ENCODE measurements around the gene TMTC1.

TMTC1 gene

GRCh38 chr12:29591140-29592020 is 192.4 kb downstream of the TMTC1 start:
- Histone ChIP-seq H3K4me3 (ENCODE audit: insufficient read depth in 1 of 2, low read depth in 1 of 2, low read length in 2 of 2) (peak overlapping the region in 1 of 2 experiments; percentile 62), H3K79me1 (replicated peaks; ENCODE audit: low read length, poor library complexity, severe bottlenecking) (no peaks in the 10 kb centered on the region), H3K4ac (ENCODE audit: low read depth in 1 of 2, low read length in 2 of 2) (no peak overlapping the region), H3K27me3 (ENCODE audit: control insufficient read depth in 1 of 2, insufficient read depth in 1 of 2, low read length in 2 of 2) (no peaks in the 10 kb centered on the region), H4K8ac (ENCODE audit: low read length) (peak overlapping the region; percentile 5), H3K9ac (ENCODE audit: low read length) (peak overlapping the region; percentile 68), H2BK12ac (ENCODE audit: low read length in 2 of 2) (peak overlapping the region; percentile 49 to 56), H3K18ac (ENCODE audit: low read depth in 1 of 2, low read length in 2 of 2) (peak overlapping the region; percentile 1 to 44), H3K14ac (ENCODE audit: low read length in 2 of 2) (no peak overlapping the region), H2AK5ac (ENCODE audit: low read length, severe bottlenecking) (no peak overlapping the region), H3K9me3 (ENCODE audit: control insufficient read depth, low read length) (no peaks in the 10 kb centered on the region), H3K23ac (ENCODE audit: low read length in 2 of 2) (no peak overlapping the region), H3K4me2 (ENCODE audit: low read length, poor library complexity, severe bottlenecking) (no peak overlapping the region), H2BK120ac (ENCODE audit: low read depth, low read length) (no peak overlapping the region), H2BK5ac (ENCODE audit: low read depth, low read length, poor library complexity, severe bottlenecking) (no peak overlapping the region), H3K4me1 (ENCODE audit: control insufficient read depth, insufficient read depth, low read depth, low read length) (no peaks in the 10 kb centered on the region), H3K27ac (ENCODE audit: low read length, poor library complexity, severe bottlenecking) (no peak overlapping the region), H4K91ac (ENCODE audit: low read length) (peak overlapping the region; percentile 25), H2AFZ (ENCODE audit: low read depth, low read length) (no peak overlapping the region), H2BK15ac (ENCODE audit: low read depth, poor library complexity, severe bottlenecking) (no peak overlapping the region), H3K36me3 (ENCODE audit: control insufficient read depth in 1 of 2, insufficient read depth in 2 of 2, low read depth in 1 of 2, low read length in 2 of 2) (peaks cover 0 to 6% of the 10 kb centered on the region in 2 experiments)
- WGBS = 48% methylated on average over 9 of the region's 11 CpGs
- DNase-seq = peak; percentile 66

- Histone ChIP-seq H2BK5ac (ENCODE audit: low read depth, low read length, poor library complexity, severe bottlenecking) (no peak overlapping the region), H3K27ac (ENCODE audit: low read length, poor library complexity, severe bottlenecking) (no peak overlapping the region), H2BK120ac (ENCODE audit: low read depth, low read length) (no peak overlapping the region), H3K18ac (ENCODE audit: low read depth in 1 of 2, low read length in 2 of 2) (no peak overlapping the region), H3K9me3 (ENCODE audit: control insufficient read depth, low read length) (no peaks in the 10 kb centered on the region), H3K4ac (ENCODE audit: low read depth in 1 of 2, low read length in 2 of 2) (no peak overlapping the region), H3K4me3 (ENCODE audit: insufficient read depth in 1 of 2, low read depth in 1 of 2, low read length in 2 of 2) (no peak overlapping the region), H3K36me3 (ENCODE audit: control insufficient read depth in 1 of 2, insufficient read depth in 2 of 2, low read depth in 1 of 2, low read length in 2 of 2) (peaks cover 0 to 3% of the 10 kb centered on the region in 2 experiments), H3K9ac (ENCODE audit: low read length) (no peak overlapping the region), H3K4me1 (ENCODE audit: control insufficient read depth, insufficient read depth, low read depth, low read length) (no peaks in the 10 kb centered on the region), H3K27me3 (ENCODE audit: control insufficient read depth in 1 of 2, insufficient read depth in 1 of 2, low read length in 2 of 2) (no peaks in the 10 kb centered on the region), H4K8ac (ENCODE audit: low read length) (no peak overlapping the region), H3K23ac (ENCODE audit: low read length in 2 of 2) (no peak overlapping the region), H2BK12ac (ENCODE audit: low read length in 2 of 2) (no peak overlapping the region), H2AFZ (ENCODE audit: low read depth, low read length) (no peak overlapping the region), H4K91ac (ENCODE audit: low read length) (no peak overlapping the region), H3K79me1 (replicated peaks; ENCODE audit: low read length, poor library complexity, severe bottlenecking) (no peaks in the 10 kb centered on the region), H3K4me2 (ENCODE audit: low read length, poor library complexity, severe bottlenecking) (no peak overlapping the region), H2AK5ac (ENCODE audit: low read length, severe bottlenecking) (no peak overlapping the region), H2BK15ac (ENCODE audit: low read depth, poor library complexity, severe bottlenecking) (no peak overlapping the region), H3K14ac (ENCODE audit: low read length in 2 of 2) (no peak overlapping the region)
- DNase-seq = peak; percentile 75
- whole genome bisulfite sequencing = 0% methylated on average over 2 of the region's 2 CpGs
Observed at GRCh38 chr12:29589851-29590250, 193.9 kb downstream of the TMTC1 start.

- WGBS = 90% methylated on average over 2 of the region's 2 CpGs
- H2BK5ac ChIP-seq (ENCODE audit: low read depth, low read length, poor library complexity, severe bottlenecking) = no peak overlapping the region
- no peaks in the 10 kb centered on the region for H3K9me3 ChIP-seq (ENCODE audit: control insufficient read depth, low read length)
- H2BK120ac ChIP-seq (ENCODE audit: low read depth, low read length) = no peak overlapping the region
- H3K23ac ChIP-seq (ENCODE audit: low read length in 2 of 2) = no peak overlapping the region
- peak; percentile 55 for DNase-seq
- no peaks in the 10 kb centered on the region for H3K4me1 ChIP-seq (ENCODE audit: control insufficient read depth, insufficient read depth, low read depth, low read length)
- H3K4ac ChIP-seq (ENCODE audit: low read depth in 1 of 2, low read length in 2 of 2) = peak overlapping the region in 1 of 2 experiments; percentile 84
- no peak overlapping the region for H2BK15ac ChIP-seq (ENCODE audit: low read depth, poor library complexity, severe bottlenecking)
- no peak overlapping the region for H3K4me2 ChIP-seq (ENCODE audit: low read length, poor library complexity, severe bottlenecking)
- H2AK5ac ChIP-seq (ENCODE audit: low read length, severe bottlenecking) = no peak overlapping the region
- H4K91ac ChIP-seq (ENCODE audit: low read length) = no peak overlapping the region
- no peak overlapping the region for H3K27ac ChIP-seq (ENCODE audit: low read length, poor library complexity, severe bottlenecking)
- H3K4me3 ChIP-seq (ENCODE audit: insufficient read depth in 1 of 2, low read depth in 1 of 2, low read length in 2 of 2) = no peak overlapping the region
- H4K8ac ChIP-seq (ENCODE audit: low read length) = no peak overlapping the region
- H3K14ac ChIP-seq (ENCODE audit: low read length in 2 of 2) = no peak overlapping the region
- no peaks in the 10 kb centered on the region for H3K79me1 ChIP-seq (replicated peaks; ENCODE audit: low read length, poor library complexity, severe bottlenecking)
- H2AFZ ChIP-seq (ENCODE audit: low read depth, low read length) = no peak overlapping the region
- H3K9ac ChIP-seq (ENCODE audit: low read length) = no peak overlapping the region
- H3K36me3 ChIP-seq (ENCODE audit: control insufficient read depth in 1 of 2, insufficient read depth in 2 of 2, low read depth in 1 of 2, low read length in 2 of 2) = peaks cover 0 to 3% of the 10 kb centered on the region in 2 experiments
- H3K27me3 ChIP-seq (ENCODE audit: control insufficient read depth in 1 of 2, insufficient read depth in 1 of 2, low read length in 2 of 2) = no peaks in the 10 kb centered on the region
- peak overlapping the region; percentile 10 to 25 for H3K18ac ChIP-seq (ENCODE audit: low read depth in 1 of 2, low read length in 2 of 2)
- peak overlapping the region in 1 of 2 experiments; percentile 80 for H2BK12ac ChIP-seq (ENCODE audit: low read length in 2 of 2)
Observed at GRCh38 chr12:29589286-29589820, 194.4 kb downstream of the TMTC1 start.

GRCh38 chr12:29582677-29583272 is 201.0 kb downstream of the TMTC1 start:
- DNase-seq = no peak

More at GRCh38 chr12:29582677-29583272, 201.0 kb downstream of the TMTC1 start:
- H3K79me1 ChIP-seq (replicated peaks; ENCODE audit: low read length, poor library complexity, severe bottlenecking) = no peaks in the 10 kb centered on the region
- no peak overlapping the region for H3K23ac ChIP-seq (ENCODE audit: low read length in 2 of 2)
- H4K91ac ChIP-seq (ENCODE audit: low read length) = no peak overlapping the region
- H3K4me2 ChIP-seq (ENCODE audit: low read length, poor library complexity, severe bottlenecking) = no peak overlapping the region
- H2AK5ac ChIP-seq (ENCODE audit: low read length, severe bottlenecking) = no peak overlapping the region
- H3K27me3 ChIP-seq (ENCODE audit: control insufficient read depth in 1 of 2, insufficient read depth in 1 of 2, low read length in 2 of 2) = no peaks in the 10 kb centered on the region
- peaks cover 0 to 9% of the 10 kb centered on the region in 2 experiments for H3K36me3 ChIP-seq (ENCODE audit: control insufficient read depth in 1 of 2, insufficient read depth in 2 of 2, low read depth in 1 of 2, low read length in 2 of 2)
- H3K9me3 ChIP-seq (ENCODE audit: control insufficient read depth, low read length) = no peaks in the 10 kb centered on the region
- H3K27ac ChIP-seq (ENCODE audit: low read length, poor library complexity, severe bottlenecking) = no peak overlapping the region
- peak overlapping the region in 1 of 2 experiments; percentile 18 for H3K4me3 ChIP-seq (ENCODE audit: insufficient read depth in 1 of 2, low read depth in 1 of 2, low read length in 2 of 2)
- no peaks in the 10 kb centered on the region for H3K4me1 ChIP-seq (ENCODE audit: control insufficient read depth, insufficient read depth, low read depth, low read length)
- H2BK120ac ChIP-seq (ENCODE audit: low read depth, low read length) = no peak overlapping the region
- no peak overlapping the region for H2BK12ac ChIP-seq (ENCODE audit: low read length in 2 of 2)
- H3K9ac ChIP-seq (ENCODE audit: low read length) = peak overlapping the region; percentile 14
- no peak overlapping the region for H2BK15ac ChIP-seq (ENCODE audit: low read depth, poor library complexity, severe bottlenecking)
- 97% methylated on average over 4 of the region's 4 CpGs for WGBS
- H2AFZ ChIP-seq (ENCODE audit: low read depth, low read length) = no peak overlapping the region
- H4K8ac ChIP-seq (ENCODE audit: low read length) = no peak overlapping the region
- H3K18ac ChIP-seq (ENCODE audit: low read depth in 1 of 2, low read length in 2 of 2) = peak overlapping the region in 1 of 2 experiments; percentile 68
- H3K14ac ChIP-seq (ENCODE audit: low read length in 2 of 2) = no peak overlapping the region
- H2BK5ac ChIP-seq (ENCODE audit: low read depth, low read length, poor library complexity, severe bottlenecking) = no peak overlapping the region
- H3K4ac ChIP-seq (ENCODE audit: low read depth in 1 of 2, low read length in 2 of 2) = no peak overlapping the region

Data from mesenchymal stem cell (in vitro differentiated cells and primary cell).